ENCODE measurements around the gene DOCK8.
"Not testable (repeated sequence)": the region's sequence is repeated elsewhere in the genome, so short reads cannot be mapped to it uniquely, and the experiment has no call there.

Gene DOCK8

GRCh38 chr9:213901-214300 is 764 bp upstream of the DOCK8 start:
- H3K4me3 ChIP-seq (ENCODE audit: low read length), result not testable (repeated sequence)
- WGBS (ENCODE audit: insufficient coverage, insufficient read length), result no CpG with 5 or more reads among the region's 24 CpGs

GRCh38 chr9:214351-214647 is 366 bp upstream of the DOCK8 start:
- Histone ChIP-seq H3K36me3 (ENCODE audit: control insufficient read depth, insufficient read depth, low read length) (no peaks in the 10 kb centered on the region), H3K9me3 (ENCODE audit: control insufficient read depth, insufficient read depth, low read length) (no peaks in the 10 kb centered on the region), H3K27me3 (ENCODE audit: control insufficient read depth, insufficient read depth, low read length) (peaks cover 3% of the 10 kb centered on the region; the same call in 1 of the 2 replicates), H3K4me1 (ENCODE audit: control insufficient read depth, insufficient read depth, low read length) (no peaks in the 10 kb centered on the region), H3K27ac (ENCODE audit: low read length) (no peak overlapping the region), H3K4me3 (ENCODE audit: low read length) (peak overlapping the region; percentile 42; the same call in 1 of the 2 replicates)
- no peak for DNase-seq (ENCODE audit: low read depth, low spot score)
- no CpG with 5 or more reads among the region's 14 CpGs for WGBS (ENCODE audit: insufficient coverage, insufficient read length)

More at GRCh38 chr9:213901-214300, 764 bp upstream of the DOCK8 start:
- H3K27me3 ChIP-seq (ENCODE audit: control insufficient read depth, insufficient read depth, low read length); H3K9me3 ChIP-seq (ENCODE audit: control insufficient read depth, insufficient read depth, low read length); H3K36me3 ChIP-seq (ENCODE audit: control insufficient read depth, insufficient read depth, low read length); H3K4me1 ChIP-seq (ENCODE audit: control insufficient read depth, insufficient read depth, low read length); DNase-seq (ENCODE audit: low read depth, low spot score); H3K27ac ChIP-seq (ENCODE audit: low read length): not testable (repeated sequence)

- H3K27ac ChIP-seq (ENCODE audit: low read length), result no peak overlapping the region
- no peaks in the 10 kb centered on the region for H3K9me3 ChIP-seq (ENCODE audit: control insufficient read depth, insufficient read depth, low read length)
- H3K4me3 ChIP-seq (ENCODE audit: low read length), result no peak overlapping the region; the same call in 1 of the 2 replicates
- no peaks in the 10 kb centered on the region for H3K36me3 ChIP-seq (ENCODE audit: control insufficient read depth, insufficient read depth, low read length)
- no peak for DNase-seq (ENCODE audit: low read depth, low spot score)
- H3K4me1 ChIP-seq (ENCODE audit: control insufficient read depth, insufficient read depth, low read length), result no peaks in the 10 kb centered on the region
- H3K27me3 ChIP-seq (ENCODE audit: control insufficient read depth, insufficient read depth, low read length), result peaks cover 3% of the 10 kb centered on the region; the same call in 1 of the 2 replicates
- WGBS (ENCODE audit: insufficient coverage, insufficient read length), result no CpG with 5 or more reads among the region's 6 CpGs
Measured at GRCh38 chr9:215631-216155, 1.0 kb downstream of the DOCK8 start.

- no peaks in the 10 kb centered on the region for H3K36me3 ChIP-seq (ENCODE audit: control insufficient read depth, insufficient read depth, low read length)
- no CpG with 5 or more reads among the region's 1 CpG for WGBS (ENCODE audit: insufficient coverage, insufficient read length)
- H3K4me1 ChIP-seq (ENCODE audit: control insufficient read depth, insufficient read depth, low read length), result no peaks in the 10 kb centered on the region; the same call in 1 of the 2 replicates
- H3K9me3 ChIP-seq (ENCODE audit: control insufficient read depth, insufficient read depth, low read length), result no peaks in the 10 kb centered on the region
- H3K27me3 ChIP-seq (ENCODE audit: control insufficient read depth, insufficient read depth, low read length), result peaks cover 3% of the 10 kb centered on the region; the same call in 1 of the 2 replicates
- H3K27ac ChIP-seq (ENCODE audit: low read length), result no peak overlapping the region
- no peak overlapping the region for H3K4me3 ChIP-seq (ENCODE audit: low read length)
- DNase-seq (ENCODE audit: low read depth, low spot score), result no peak
Measured at GRCh38 chr9:216866-217265, 2.2 kb downstream of the DOCK8 start.

GRCh38 chr9:217950-218349 is 3.3 kb downstream of the DOCK8 start:
- Histone ChIP-seq H3K4me1 (ENCODE audit: control insufficient read depth, insufficient read depth, low read length) (no peaks in the 10 kb centered on the region; the same call in 1 of the 2 replicates), H3K9me3 (ENCODE audit: control insufficient read depth, insufficient read depth, low read length) (no peaks in the 10 kb centered on the region), H3K27me3 (ENCODE audit: control insufficient read depth, insufficient read depth, low read length) (peaks cover 3% of the 10 kb centered on the region; the same call in 1 of the 2 replicates), H3K36me3 (ENCODE audit: control insufficient read depth, insufficient read depth, low read length) (no peaks in the 10 kb centered on the region), H3K27ac (ENCODE audit: low read length) (no peak overlapping the region), H3K4me3 (ENCODE audit: low read length) (no peak overlapping the region)
- no CpG with 5 or more reads among the region's 2 CpGs for WGBS (ENCODE audit: insufficient coverage, insufficient read length)
- no peak for DNase-seq (ENCODE audit: low read depth, low spot score)

- H3K4me1 ChIP-seq (ENCODE audit: control insufficient read depth, insufficient read depth, low read length); DNase-seq (ENCODE audit: low read depth, low spot score); H3K36me3 ChIP-seq (ENCODE audit: control insufficient read depth, insufficient read depth, low read length); H3K27ac ChIP-seq (ENCODE audit: low read length); H3K27me3 ChIP-seq (ENCODE audit: control insufficient read depth, insufficient read depth, low read length); H3K9me3 ChIP-seq (ENCODE audit: control insufficient read depth, insufficient read depth, low read length); H3K4me3 ChIP-seq (ENCODE audit: low read length): not testable (repeated sequence)
- WGBS (ENCODE audit: insufficient coverage, insufficient read length), result no CpG with 5 or more reads among the region's 7 CpGs
Measured at GRCh38 chr9:219036-219435, 4.4 kb downstream of the DOCK8 start.

- no peak for DNase-seq (ENCODE audit: low read depth, low spot score)
- no peaks in the 10 kb centered on the region; the same call in 1 of the 2 replicates for H3K4me1 ChIP-seq (ENCODE audit: control insufficient read depth, insufficient read depth, low read length)
- H3K27me3 ChIP-seq (ENCODE audit: control insufficient read depth, insufficient read depth, low read length), result peaks cover 3% of the 10 kb centered on the region; the same call in 1 of the 2 replicates
- H3K4me3 ChIP-seq (ENCODE audit: low read length), result no peak overlapping the region
- no peaks in the 10 kb centered on the region for H3K9me3 ChIP-seq (ENCODE audit: control insufficient read depth, insufficient read depth, low read length)
- no peak overlapping the region for H3K27ac ChIP-seq (ENCODE audit: low read length)
- WGBS (ENCODE audit: insufficient coverage, insufficient read length), result no CpG with 5 or more reads among the region's 7 CpGs
- no peaks in the 10 kb centered on the region for H3K36me3 ChIP-seq (ENCODE audit: control insufficient read depth, insufficient read depth, low read length)
Measured at GRCh38 chr9:219670-220365, 5.2 kb downstream of the DOCK8 start.

- Histone ChIP-seq H3K27me3 (ENCODE audit: control insufficient read depth, insufficient read depth, low read length) (no peaks in the 10 kb centered on the region), H3K9me3 (ENCODE audit: control insufficient read depth, insufficient read depth, low read length) (no peaks in the 10 kb centered on the region), H3K36me3 (ENCODE audit: control insufficient read depth, insufficient read depth, low read length) (no peaks in the 10 kb centered on the region), H3K4me1 (ENCODE audit: control insufficient read depth, insufficient read depth, low read length) (no peaks in the 10 kb centered on the region; the same call in 1 of the 2 replicates), H3K4me3 (ENCODE audit: low read length) (no peak overlapping the region), H3K27ac (ENCODE audit: low read length) (no peak overlapping the region)
- WGBS (ENCODE audit: insufficient coverage, insufficient read length), result no CpG with 5 or more reads among the region's 6 CpGs
- DNase-seq (ENCODE audit: low read depth, low spot score), result no peak
Measured at GRCh38 chr9:221989-222776, 7.5 kb downstream of the DOCK8 start.

- Histone ChIP-seq H3K27ac (ENCODE audit: low read length) (no peak overlapping the region), H3K4me3 (ENCODE audit: low read length) (no peak overlapping the region), H3K36me3 (ENCODE audit: control insufficient read depth, insufficient read depth, low read length) (no peaks in the 10 kb centered on the region), H3K27me3 (ENCODE audit: control insufficient read depth, insufficient read depth, low read length) (no peaks in the 10 kb centered on the region), H3K4me1 (ENCODE audit: control insufficient read depth, insufficient read depth, low read length) (no peaks in the 10 kb centered on the region; the same call in 1 of the 2 replicates), H3K9me3 (ENCODE audit: control insufficient read depth, insufficient read depth, low read length) (no peaks in the 10 kb centered on the region)
- no peak for DNase-seq (ENCODE audit: low read depth, low spot score)
- no CpG with 5 or more reads among the region's 3 CpGs for WGBS (ENCODE audit: insufficient coverage, insufficient read length)
Measured at GRCh38 chr9:223152-223551, 8.5 kb downstream of the DOCK8 start.

- H3K9me3 ChIP-seq (ENCODE audit: control insufficient read depth, insufficient read depth, low read length), result no peaks in the 10 kb centered on the region
- no peaks in the 10 kb centered on the region for H3K27me3 ChIP-seq (ENCODE audit: control insufficient read depth, insufficient read depth, low read length)
- no peaks in the 10 kb centered on the region; the same call in 1 of the 2 replicates for H3K4me1 ChIP-seq (ENCODE audit: control insufficient read depth, insufficient read depth, low read length)
- DNase-seq (ENCODE audit: low read depth, low spot score), result no peak
- H3K27ac ChIP-seq (ENCODE audit: low read length), result no peak overlapping the region
- H3K36me3 ChIP-seq (ENCODE audit: control insufficient read depth, insufficient read depth, low read length), result no peaks in the 10 kb centered on the region
- WGBS (ENCODE audit: insufficient coverage, insufficient read length), result 100% methylated on average over 2 of the region's 5 CpGs
- H3K4me3 ChIP-seq (ENCODE audit: low read length), result no peak overlapping the region
Measured at GRCh38 chr9:224026-224425, 9.4 kb downstream of the DOCK8 start.
